HG03521 (cell line): ENCODE data around the gene SFT2D3.
A peak's percentile ranks its signal among the peaks of the same experiment; 100 is the strongest.

Experiments used
- ATAC-seq: cut with Tn5 transposase; IDR thresholded peaks from one replicate; pipeline ENCODE4 v1.9.1; 2021; ENCODE audit warnings: mild to moderate bottlenecking, moderate library complexity; ENCODE audit not compliant: unreplicated experiment

The SFT2D3 gene

DNA sequence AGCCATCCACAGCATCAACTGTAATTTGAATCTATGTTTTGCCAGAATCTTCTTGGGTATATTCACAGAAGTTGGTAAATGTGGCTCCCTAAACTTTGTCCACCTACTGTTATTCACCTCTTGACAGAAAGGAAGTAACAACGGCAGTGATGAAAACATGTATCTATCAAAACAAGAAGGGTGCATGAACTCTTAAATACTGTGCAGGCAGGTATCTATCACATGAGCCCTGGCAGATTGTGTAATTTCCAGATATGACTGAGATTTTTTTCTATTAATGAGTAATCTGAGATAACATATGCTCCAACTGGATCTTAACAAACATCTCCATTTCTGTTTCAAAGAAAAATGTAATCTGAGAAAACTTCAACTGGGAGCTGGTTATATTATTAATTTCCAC, 36.6 kb downstream of the SFT2D3 start:
- no peak for ATAC-seq

DNA sequence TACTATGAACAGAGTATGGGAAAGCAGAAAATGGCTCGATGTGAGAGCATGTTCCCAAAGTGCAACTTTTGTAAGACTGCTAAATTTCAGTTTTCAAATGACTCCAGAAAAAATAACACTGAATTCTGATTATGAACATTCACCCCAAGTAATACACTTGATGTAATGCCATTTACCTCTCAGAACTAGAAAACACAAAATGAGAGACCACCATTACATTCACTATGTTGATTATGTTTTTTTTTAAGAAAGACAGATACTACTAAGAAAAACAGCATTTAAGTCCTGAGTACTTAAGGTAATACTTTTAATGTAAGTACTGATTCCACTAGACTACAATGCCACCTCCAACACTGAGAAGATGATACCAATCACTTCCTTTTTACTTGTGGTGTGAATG, 38.5 kb downstream of the SFT2D3 start:
- no peak for ATAC-seq

DNA sequence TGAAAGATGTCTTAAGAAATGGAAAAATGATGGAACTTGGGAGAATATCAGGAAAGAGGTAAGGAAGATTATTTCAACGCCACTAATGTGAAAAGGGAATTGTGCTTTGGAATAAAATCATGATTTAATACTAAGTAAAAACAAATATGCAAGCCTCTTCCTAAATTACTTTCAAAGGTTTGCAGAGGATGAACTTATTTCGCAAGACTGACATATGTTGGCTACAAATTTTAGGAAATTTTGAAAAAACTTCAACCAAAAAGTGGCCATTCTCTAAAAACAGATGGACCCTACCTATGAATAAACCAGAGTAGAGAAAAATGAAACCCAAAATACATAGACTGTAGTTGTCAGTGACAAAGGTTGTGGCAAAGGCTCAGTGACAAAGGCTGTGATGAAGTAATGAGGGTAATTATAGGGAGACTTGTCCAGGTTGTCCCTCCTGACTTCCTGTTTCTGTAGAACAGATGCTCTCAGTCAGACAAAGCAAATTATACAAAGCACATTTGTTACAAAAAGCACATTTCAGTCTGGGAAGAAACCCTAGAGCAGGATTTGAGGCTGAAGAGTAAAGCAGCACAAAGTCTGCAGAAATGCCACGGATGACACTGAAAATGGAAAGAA, 39.5 kb downstream of the SFT2D3 start:
- ATAC-seq, result no peak

GRCh38 chr2:127743477-127744026, 42.3 kb downstream of the SFT2D3 start:
- ATAC-seq, result peak; percentile 60

DNA sequence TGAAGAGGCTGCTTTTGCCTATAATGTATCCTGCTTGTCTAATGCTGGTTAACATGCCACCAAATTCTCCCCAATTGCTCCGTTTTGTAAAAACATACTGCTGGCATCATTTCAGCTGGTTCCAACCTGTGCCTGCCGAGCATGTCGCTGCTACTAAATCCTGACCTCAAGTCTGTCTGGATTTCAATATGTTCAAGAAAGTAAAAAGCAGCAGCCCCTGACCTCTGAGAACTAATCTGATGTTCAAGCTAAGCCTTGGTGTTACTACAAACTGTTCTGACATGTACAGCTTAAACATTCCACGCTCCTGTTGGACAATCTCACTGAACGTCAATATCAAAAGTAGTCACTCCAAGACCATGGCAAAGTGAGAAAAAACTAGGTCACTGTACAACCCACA, 46.3 kb downstream of the SFT2D3 start:
- ATAC-seq, result no peak

- peak; percentile 97 for ATAC-seq
These were observed 48.2 kb downstream of the SFT2D3 start for GRCh38 chr2:127749537-127749936.

DNA sequence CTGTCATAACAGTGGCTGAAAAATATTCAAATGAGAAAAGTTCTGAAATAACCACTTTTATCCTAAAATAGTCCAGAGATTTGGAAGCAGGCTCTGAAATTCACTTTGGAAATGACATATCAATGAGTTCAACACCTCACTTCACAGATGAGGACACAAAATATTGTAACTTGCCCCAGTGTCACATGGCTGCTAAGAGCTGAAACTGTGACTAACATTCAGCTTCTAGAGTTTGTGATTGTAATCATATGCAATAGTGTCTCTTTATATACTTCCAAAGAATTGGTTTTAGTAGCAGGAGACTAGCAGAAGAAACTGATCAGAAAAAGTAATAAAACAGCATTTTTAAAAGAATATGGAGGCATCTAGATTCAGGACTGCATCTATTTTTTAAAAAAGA, 52.1 kb downstream of the SFT2D3 start:
- no peak for ATAC-seq

GRCh38 chr2:127754186-127754585, 52.9 kb downstream of the SFT2D3 start:
- no peak for ATAC-seq
